Stimulated activated CD4-positive, alpha-beta T cell treated with anti-CD3 and anti-CD28 coated beads, Interleukin-4, amount 100 ng/mL, for 24 hours (primary cell): Measurements from ENCODE around the gene COP1.
"Not testable (repeated sequence)": the region's sequence is repeated elsewhere in the genome, so short reads cannot be mapped to it uniquely, and the experiment has no call there.

Source experiments
- DNase-seq: peaks from one replicate; pipeline ENCODE4 v3.0.0-alpha.2; 2020

Gene COP1

GRCh38 chr1:176206961-176207902 lies at the start of gene COP1:
Gene COP1 (minus strand): TSS chr1:176207286. CDS start chr1:176206978, 308 bp downstream.
- peak; percentile 97 for DNase-seq

GRCh38 chr1:176252191-176252590 lies 45.1 kb upstream of the COP1 start:
- DNase-seq, result no peak

GRCh38 chr1:176244851-176245250 lies 37.8 kb upstream of the COP1 start:
- DNase-seq, result no peak

DNA sequence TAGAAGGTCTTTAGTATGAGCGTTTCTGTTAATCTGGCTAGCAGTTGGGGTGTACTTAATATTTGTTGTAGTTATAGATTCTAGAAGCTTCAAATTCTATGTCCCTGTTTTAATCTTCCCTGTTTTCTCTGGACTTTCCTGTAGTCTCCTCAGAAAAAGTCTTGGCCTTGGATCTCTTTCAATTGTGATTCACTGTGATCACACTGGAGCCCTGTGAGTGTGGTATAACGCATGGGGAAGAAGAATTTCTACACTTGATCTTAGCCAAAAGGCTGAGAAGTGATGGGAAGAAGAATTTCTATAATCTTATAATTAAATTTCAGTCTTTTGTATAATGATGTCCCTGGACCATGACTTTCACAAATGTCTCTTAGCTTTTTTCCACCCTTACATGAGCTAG lies 36.7 kb upstream of the COP1 start:
- no peak for DNase-seq

GRCh38 chr1:176241385-176242015 lies 34.4 kb upstream of the COP1 start:
- no peak for DNase-seq

GRCh38 chr1:176233657-176234056 lies 26.6 kb upstream of the COP1 start:
- not testable (repeated sequence) for DNase-seq

DNA sequence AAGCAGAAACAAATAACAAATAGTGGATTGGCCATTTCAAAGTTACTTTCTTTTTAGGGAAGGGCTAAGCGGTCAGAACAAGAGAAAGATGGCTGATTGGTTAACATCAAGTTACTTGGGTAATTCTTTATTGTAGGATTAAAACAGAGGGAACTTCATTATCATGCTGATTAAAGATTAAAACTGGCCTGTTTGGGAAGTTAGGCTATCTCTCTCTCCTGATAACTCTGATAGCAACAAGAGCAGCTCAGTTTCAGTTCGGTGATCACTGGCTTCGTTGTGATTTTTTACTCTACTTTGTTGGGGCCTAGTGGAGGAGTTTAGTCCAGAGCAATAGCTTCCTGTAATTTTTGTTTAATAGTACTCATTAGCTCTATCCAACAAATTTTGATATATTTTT lies 20.5 kb upstream of the COP1 start:
- DNase-seq, result no peak

DNA sequence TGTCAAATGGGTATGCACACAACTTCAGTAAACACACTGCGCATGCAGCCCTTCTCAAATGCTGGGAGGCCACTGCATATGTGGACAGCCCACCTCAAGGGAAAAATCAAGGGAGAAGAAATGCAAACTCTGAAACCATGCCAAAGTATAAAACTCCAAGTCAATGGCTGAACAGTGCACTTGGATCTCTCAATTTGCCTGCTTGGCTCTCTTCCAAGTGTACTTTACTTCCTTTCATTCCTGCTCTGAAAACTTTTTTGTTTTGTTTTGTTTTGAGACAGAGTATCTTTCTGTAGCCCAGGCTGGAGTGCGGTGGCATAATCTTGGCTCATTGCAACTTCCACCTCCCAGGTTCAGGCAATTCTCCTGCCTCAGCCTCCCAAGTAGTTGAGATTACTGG lies 18.8 kb upstream of the COP1 start:
- no peak for DNase-seq

DNA sequence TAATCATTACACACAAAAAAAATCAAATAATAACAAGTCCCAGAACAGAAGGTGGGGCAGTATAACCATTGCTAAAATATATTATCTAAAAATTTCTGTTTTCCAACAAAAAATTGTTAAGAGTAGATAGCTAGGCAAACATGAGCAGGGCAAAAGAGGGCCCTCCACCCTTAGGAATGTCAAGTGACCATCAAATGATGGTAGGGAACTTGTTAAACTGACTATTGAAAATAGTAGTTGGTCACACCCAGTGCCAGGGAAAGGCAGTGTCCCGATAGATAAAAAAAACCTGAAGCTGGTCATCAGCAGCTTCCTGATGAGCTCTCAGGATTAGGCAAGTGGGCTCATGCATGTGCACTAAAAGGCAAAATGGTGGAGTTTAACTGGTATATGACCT lies 18.4 kb upstream of the COP1 start:
- no peak for DNase-seq

DNA sequence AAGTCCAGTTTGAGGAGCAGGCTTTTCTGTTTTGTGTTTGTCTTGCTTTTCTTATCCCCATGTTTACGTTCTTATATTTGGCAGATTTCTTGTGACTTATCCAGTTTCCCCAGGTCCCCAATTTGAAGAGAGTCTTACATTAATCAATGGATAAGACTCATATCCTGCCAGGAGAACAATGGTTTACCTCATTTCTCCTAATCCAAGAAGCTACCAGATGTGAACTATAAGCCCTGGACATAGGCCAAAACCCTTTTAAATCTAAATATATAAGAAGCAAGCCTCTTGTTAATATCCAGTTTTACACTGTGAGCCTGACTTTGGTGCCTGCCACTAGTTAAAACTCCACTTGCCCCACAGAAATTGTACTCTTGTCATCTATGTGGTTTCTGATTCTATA lies 15.1 kb upstream of the COP1 start:
- DNase-seq, result no peak

DNA sequence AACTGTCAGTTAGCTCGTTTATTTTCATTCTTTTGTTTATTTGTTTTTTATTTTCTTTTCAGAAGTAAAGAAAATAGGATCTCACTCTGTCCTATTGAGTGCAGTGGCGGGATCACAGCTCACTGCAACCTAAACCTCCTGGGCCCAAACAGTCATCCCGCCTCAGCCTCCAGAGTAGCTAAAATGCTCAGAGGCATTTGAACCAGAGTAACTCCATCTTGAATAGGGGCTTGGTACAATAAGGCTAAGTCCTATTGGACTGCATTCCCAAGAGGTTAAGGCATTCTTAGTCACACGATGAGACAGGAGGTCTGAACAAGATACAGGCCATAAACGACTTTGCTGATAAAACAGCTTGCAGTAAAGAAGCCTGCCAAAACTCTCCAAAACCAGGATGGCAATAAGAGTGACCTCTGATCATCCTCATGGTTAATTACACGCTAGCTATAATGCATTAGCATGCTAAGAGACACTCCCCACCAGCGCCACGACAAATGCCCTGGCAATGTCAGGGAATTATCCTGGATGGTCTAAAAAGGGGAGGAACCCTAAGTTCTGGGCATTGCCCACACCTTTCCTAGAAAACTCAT lies 13.1 kb upstream of the COP1 start:
- no peak for DNase-seq

GRCh38 chr1:176217461-176218099 lies 10.5 kb upstream of the COP1 start:
- no peak for DNase-seq

GRCh38 chr1:176216031-176216430 lies 8.9 kb upstream of the COP1 start:
- DNase-seq, result no peak

GRCh38 chr1:176211396-176212165 lies 4.5 kb upstream of the COP1 start:
- no peak for DNase-seq

DNA sequence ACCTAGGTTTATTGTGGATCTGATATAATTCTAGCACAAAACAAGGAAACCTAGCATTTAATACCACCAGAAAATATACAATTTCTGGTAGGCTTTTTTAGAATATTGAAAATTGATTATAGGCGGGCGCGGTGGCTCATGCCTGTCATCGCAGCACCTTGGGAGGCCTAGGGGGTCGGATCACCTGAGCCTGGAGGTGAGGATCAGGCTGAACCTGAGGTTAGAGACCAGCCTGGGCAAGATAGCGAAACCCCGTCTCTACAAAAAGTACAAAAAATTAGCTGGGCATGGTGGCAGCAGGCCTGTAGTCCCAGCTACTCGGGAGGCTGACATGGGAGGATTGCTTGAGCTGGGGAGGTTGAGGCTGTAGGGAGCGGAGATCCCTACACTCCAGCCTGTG lies 948 bp upstream of the COP1 start:
- DNase-seq, result no peak

DNA sequence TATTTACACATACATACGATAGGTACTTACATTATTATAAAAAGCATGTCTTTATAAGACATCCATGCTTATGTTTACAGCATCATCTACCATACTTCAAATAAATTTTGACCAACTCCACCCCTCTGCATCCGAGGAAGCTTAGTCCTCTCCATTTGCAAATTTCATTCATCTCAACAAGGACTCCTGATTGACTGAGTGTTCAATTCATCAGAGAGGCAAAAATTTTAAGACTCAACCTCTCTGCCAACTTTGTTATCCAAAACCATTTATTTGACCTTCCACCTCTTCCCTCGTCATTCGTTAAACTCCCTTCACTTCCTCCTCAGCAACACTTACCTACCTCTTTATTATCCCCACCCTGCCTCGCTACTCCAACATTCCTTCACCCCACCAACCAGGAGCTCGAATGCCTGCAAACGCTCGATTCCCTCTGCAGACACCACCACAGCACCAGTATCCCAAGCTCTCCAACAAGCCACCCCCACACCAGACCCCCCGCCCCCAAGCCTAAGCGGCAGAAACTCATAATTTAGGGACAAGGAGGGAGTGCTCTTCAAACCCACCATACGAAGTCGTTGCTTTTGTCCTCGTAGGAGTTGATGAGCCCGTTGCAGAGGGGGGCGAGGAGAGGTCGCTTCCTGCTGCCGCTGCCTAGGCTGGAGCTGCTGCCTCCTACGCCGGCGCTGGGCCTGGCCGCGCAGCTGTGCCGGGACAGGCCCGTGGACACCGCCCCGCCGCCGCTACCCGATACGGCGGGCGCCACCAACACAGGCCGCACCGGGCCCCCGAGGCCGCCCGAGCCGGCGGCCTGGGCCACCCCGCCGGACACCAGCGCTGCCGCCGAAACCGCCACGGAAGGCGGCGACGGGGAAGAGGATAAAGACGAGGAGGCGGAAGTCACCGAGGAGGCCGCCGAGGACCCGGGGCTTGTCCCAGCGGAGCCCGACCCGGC lies 803 bp downstream of the COP1 start:
- peak; percentile 32 for DNase-seq

DNA sequence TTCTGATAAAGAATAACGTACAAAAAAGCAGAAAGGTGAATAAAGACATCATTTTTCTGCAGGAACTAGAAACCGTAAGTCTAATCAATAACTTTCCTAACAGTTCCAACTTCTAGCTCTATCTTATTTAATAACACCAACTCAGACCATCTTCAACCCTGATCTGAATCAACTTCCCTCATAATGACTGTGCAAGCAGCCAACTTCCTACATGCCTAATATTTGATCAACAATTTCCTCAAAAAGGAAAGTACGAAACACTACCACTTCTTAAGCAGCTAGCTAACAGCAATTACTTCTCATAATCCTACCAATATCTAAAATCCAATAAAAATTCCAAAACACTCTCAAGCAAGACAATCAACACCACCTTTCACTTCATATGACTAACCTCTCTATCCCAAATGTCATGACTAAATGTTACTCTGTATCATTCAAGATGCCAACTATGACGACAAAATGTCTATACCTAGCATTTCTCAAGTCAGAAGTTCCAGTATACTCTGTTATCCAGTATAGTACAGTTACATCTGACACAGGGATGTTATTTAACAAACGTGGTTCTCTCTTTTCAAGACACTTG lies 1.7 kb downstream of the COP1 start:
- DNase-seq, result no peak

GRCh38 chr1:176204655-176205054 lies 2.4 kb downstream of the COP1 start:
- DNase-seq, result not testable (repeated sequence)

DNA sequence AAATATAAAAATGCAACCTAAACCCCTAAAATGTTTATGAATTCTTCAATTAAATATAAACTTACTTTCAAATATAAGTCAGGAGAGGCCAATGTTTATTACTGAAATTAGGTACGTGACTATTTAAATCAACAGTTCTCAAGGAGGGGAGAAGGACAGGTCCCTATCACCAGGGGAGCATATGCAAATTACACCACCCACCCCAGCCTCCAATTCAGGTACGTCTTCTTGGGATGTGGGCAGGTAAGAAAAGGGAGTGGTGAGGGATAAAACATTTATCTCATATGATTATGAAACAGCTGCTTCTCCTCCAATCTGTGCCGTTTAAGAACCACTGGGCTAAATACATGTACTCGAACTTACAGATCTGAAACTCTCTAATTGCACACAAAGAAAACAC lies 3.4 kb downstream of the COP1 start:
- no peak for DNase-seq

- no peak for DNase-seq
Measured at GRCh38 chr1:176201568-176201967, 5.5 kb downstream of the COP1 start.

- DNase-seq, result no peak
Measured at GRCh38 chr1:176199707-176200106, 7.4 kb downstream of the COP1 start.
